GM18508 (cell line): ENCODE results near the gene RAMP1.
"Not testable (repeated sequence)": the region's sequence is repeated elsewhere in the genome, so short reads cannot be mapped to it uniquely, and the experiment has no call there.

ENCODE experiments used
- ATAC-seq: cut with Tn5 transposase; IDR thresholded peaks from one replicate; pipeline ENCODE4 v1.9.1; 2021; ENCODE audit warnings: moderate number of reproducible peaks; ENCODE audit not compliant: insufficient read depth, unreplicated experiment

The RAMP1 gene

DNA sequence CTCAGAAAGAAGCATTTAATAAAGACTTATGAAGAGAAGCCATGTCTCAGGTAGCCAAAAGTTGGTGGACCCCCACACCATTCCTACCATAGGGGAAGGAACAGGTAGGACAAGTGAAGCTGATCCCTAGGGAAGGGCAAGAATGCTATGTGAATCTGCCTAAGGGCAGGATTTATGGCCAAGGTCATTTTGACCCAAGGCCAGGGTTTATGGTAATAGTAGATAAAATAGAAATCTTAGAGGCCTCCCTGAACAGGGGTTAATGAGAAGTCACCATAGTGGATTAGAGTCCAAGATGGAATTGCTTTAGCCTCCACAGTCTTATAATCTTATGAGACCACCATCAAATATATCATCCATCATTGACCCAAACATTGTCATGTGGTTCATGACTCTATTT is 81.4 kb downstream of the RAMP1 start:
- ATAC-seq = no peak

GRCh38 chr2:237941239-237941638 is 81.8 kb downstream of the RAMP1 start:
- ATAC-seq = no peak

- ATAC-seq = no peak
These were observed 83.1 kb downstream of the RAMP1 start for GRCh38 chr2:237942513-237942899.

DNA sequence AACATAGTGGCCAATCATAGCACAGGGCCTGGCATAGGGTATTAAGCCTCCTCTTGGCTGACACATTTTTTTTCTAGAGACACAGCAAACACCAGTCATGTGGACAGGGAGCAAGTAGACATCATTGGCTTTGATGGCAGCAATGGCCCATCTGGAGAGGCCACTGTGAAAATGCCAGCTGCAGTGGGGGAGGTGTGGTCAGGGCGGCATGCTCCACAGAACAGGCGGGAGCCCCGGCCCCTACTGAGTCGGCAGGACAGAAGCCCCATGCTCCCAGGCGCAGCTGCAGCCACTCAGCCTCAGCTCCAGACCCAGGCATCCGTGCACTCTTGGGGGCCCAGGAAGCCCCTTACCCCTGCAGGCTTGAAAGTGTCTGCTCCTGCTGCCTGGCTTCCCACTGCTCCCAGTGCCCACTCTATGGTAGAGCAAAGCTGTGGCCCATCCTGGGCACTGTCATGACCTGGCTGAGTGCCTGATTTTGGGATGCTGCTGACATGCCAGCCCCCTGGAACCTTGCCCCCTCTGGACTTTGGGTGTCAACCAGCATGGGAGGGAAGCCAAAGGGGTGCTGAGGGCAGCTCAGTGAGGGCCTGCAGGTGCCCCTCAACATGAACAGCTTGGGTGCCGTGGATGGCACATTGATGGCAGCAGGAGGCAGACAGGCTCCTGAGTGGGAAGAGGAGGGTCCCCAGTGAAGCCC is 84.1 kb downstream of the RAMP1 start:
- ATAC-seq = no peak

- no peak for ATAC-seq
These were observed 84.9 kb downstream of the RAMP1 start for GRCh38 chr2:237944302-237944701.

GRCh38 chr2:237946423-237946822 is 87.0 kb downstream of the RAMP1 start:
- no peak for ATAC-seq

GRCh38 chr2:237951354-237951753 is 91.9 kb downstream of the RAMP1 start:
- not testable (repeated sequence) for ATAC-seq

DNA sequence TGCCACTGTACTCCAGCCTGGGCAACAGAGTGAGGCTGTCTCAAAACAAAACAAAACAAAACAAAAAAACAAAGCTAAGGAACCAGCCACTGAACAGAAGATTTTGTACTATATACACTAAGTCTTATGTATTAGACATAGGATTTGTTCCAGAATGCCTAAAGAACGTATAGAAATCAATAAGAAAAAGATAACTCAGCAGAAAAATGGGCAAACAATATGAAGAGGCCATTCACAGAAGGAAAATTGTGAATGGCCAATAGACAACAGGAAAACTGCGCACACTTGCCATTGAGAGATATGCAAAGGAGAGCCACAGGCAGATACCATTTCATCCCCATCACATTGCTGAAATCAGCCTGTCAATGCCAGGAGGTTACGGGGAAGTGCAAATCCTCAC is 92.5 kb downstream of the RAMP1 start:
- no peak for ATAC-seq

GRCh38 chr2:237952851-237953250 is 93.4 kb downstream of the RAMP1 start:
- no peak for ATAC-seq

DNA sequence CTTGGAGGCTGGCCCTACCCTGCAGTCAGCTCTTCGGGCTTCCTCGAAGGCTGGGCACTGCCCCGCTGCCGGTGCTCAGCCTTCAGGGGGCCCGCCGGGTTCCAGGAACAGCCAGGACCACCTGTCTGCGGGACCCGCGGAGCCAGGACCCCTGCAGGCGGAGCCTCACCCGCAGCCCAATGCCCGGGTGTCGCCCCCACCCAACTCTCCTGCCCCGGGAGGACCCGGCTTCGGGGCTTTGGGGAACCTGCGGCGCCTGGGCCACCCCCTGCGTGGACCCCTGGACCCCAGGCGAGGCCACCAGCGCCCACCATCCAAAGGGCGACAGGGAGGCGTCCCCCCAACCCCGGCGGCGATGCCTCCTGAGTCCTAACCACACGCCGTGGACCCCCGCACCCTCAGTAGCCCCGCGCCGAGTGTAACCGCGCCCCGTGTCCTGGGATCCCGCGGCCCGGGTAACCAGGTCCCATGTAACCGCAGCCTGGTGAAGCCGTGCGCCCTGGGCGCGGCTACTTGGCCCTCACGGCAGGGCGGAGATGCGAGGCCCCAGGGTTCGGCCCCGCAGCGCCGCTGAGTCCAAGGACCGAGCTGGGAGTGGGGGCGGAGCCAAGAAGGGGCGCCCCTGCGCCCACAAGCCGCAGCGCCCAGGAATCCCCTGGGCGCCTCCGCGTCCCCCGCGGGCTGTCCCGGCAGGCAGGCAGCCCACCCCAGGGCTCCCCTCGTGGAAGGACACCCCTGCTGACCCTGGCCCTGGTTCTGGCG is 96.4 kb downstream of the RAMP1 start:
- no peak for ATAC-seq

DNA sequence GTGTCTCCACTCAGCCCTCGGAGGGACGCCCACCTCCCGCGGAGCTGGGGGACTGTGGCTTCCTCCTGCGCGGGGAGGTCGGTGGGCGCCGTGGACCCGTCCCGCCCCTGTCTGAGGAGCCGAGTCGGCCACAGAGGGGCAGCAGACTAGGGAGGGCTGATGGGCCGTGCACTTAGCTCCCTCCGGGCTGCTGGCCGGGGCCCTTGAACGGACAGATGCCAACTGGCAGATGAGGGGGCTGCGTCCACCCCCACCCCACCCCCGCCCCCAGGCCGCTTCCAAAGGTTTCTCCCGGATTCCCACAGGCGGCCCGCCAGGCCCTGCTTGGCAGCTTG is 96.9 kb downstream of the RAMP1 start:
- no peak for ATAC-seq

DNA sequence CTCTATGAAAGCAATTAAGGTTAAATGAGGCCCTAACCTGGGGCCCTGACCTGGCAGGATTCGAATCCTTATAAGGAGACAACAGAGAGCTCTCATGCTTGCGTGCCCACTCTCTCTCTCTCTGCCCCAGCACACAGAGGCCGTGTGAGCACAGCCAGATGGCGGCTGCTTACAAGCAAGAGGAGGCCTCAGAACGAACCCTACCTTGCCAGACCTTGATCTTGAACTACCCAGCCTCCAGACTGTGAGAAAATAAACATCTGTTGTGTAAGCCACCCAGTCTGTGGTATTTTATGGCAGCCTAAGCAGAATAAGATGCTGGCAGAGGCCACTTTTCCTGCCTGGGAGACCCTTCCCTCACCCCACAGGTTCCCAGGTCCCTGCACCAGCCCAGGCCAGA is 102.2 kb downstream of the RAMP1 start:
- ATAC-seq = no peak
